Upper lobe of left lung (tissue), 6 donors: ENCODE measurements around the gene ASCL2. TPM values are rescaled to one million over a fixed set of nuclear protein-coding genes. Genes with fewer than 3 reads are reported as not detected.

Experiments
- ATAC-seq, 2 donors: fragments of 200-7000 bp; cut with Tn5 transposase; one replicate each; pipeline ENCODE4 v1.9.1; 2022; ENCODE audit warnings: mild to moderate bottlenecking in 2 of 2, moderate library complexity in 2 of 2; ENCODE audit not compliant: low FRiP score in 2 of 2
- DNase-seq, 2 donors: peaks; one replicate each; pipeline ENCODE4 v3.0.0-alpha.2; 2019 to 2020
- H3K27ac ChIP-seq, 4 donors: fragments of 200-600 bp; sonication (generic); one replicate each; pipeline ENCODE4 v1.5.1; 2016 to 2019
- H3K27me3 ChIP-seq, 4 donors: fragments of 200-600 bp; sonication (generic); one replicate each; pipeline ENCODE4 v1.5.1; 2017 to 2019
- H3K36me3 ChIP-seq, 4 donors: fragments of 200-600 bp; sonication (generic); one replicate each; pipeline ENCODE4 v1.5.1; 2016 to 2019
- H3K4me1 ChIP-seq, 4 donors: fragments of 200-600 bp; sonication (generic); one replicate each; pipeline ENCODE4 v1.5.1; 2018 to 2019
- H3K4me3 ChIP-seq, 4 donors: fragments of 200-600 bp; sonication (generic); one replicate each; pipeline ENCODE4 v1.5.1; 2017 to 2019; ENCODE audit warnings: mild to moderate bottlenecking in 2 of 4, moderate library complexity in 1 of 4
- H3K9me3 ChIP-seq, 4 donors: fragments of 200-600 bp; sonication (generic); one replicate each; pipeline ENCODE4 v1.5.1; 2018 to 2019
- CTCF ChIP-seq, 6 experiments: fragments of 450-650 bp in 4 of 6; fragments of 200-600 bp in 2 of 6; sonication (generic) in 2 of 6; IDR thresholded peaks; one replicate each; pipeline ENCODE4 v1.5.1; 2016 to 2019; ENCODE audit warnings: antibody characterized with exemption in 6 of 6
- EP300 ChIP-seq, 4 donors: sonication (generic); formaldehyde crosslinking; IDR thresholded peaks; one replicate each; pipeline ENCODE4 v1.5.1; 2017; ENCODE audit warnings: antibody characterized with exemption in 4 of 4, control low read depth in 2 of 4
- POLR2A ChIP-seq, 4 donors: fragments of 450-650 bp; IDR thresholded peaks; one replicate each; pipeline ENCODE4 v1.5.1; 2016 to 2017; ENCODE audit warnings: antibody characterized with exemption in 4 of 4, mild to moderate bottlenecking in 2 of 4
- POLR2AphosphoS5 ChIP-seq, 2 donors: sonication (generic); formaldehyde crosslinking; IDR thresholded peaks; one replicate each; pipeline ENCODE4 v1.5.1; 2017; ENCODE audit warnings: antibody characterized with exemption in 2 of 2
- WGBS, 2 donors: methylation state at CpG; one replicate each; pipeline ENCODE4 v1.1.5; 2017 to 2018; 5-methylcytosine and 5-hydroxymethylcytosine counted together
- total RNA-seq, 6 donors: library from RNA; depleted of rRNA in 4 of 6; stranded (reverse); fragments of >200 nt in 4 of 6; gene quantifications; one replicate each; pipeline versions ENCODE4 v1.1.0 to v1.2.1, GENCODE V29; 2016 to 2021
- donor health status: DM: no; HTN: no; CAD: no; lungs with moderate emphysema.
- donor health status: DM: no; HTN: yes; CAD: no; lungs with severe emphysema.

Gene ASCL2
- 1 to 10 TPM in 4 of 6 donors, not detected in 2; 1.4 to 3.4 (median 1.9) TPM for total RNA-seq

- ATAC-seq, result no peak
- peak within 1 kb of the TSS; percentile 69 to 86 (median 80) for H3K27ac ChIP-seq
These were observed at the start of gene ASCL2 for GRCh38 chr11:2270322-2271076. Gene ASCL2, minus strand, starts transcription at chr11:2270588. Its CDS starts 256 bp downstream, at chr11:2270332.

GRCh38 chr11:2319791-2320472 is 49.5 kb upstream of the ASCL2 start:
- H3K9me3 ChIP-seq, result no peaks in the 10 kb centered on the region
- TF ChIP-seq POLR2AphosphoS5 (IDR thresholded peaks at IDR 0.05) (no peak), CTCF (IDR thresholded peaks at IDR 0.05) (no peak), EP300 (IDR thresholded peaks at IDR 0.05) (no peak), POLR2A (IDR thresholded peaks at IDR 0.05) (no peak)
- 80 to 83% methylated on average over 8 to 10 of the region's 10 CpGs for WGBS, 2 donors
- ATAC-seq (no peak), DNase-seq (peak in 1 of 2 donors; percentile 10)
- H3K4me3 ChIP-seq, result no peak overlapping the region
- peaks cover 5 to 10% (median 7%) of the 10 kb centered on the region in 4 donors for H3K4me1 ChIP-seq
- H3K27ac ChIP-seq, result no peak overlapping the region
- H3K36me3 ChIP-seq, result no peaks in the 10 kb centered on the region
- no peaks in the 10 kb centered on the region for H3K27me3 ChIP-seq

More at GRCh38 chr11:2270322-2271076, at the start of gene ASCL2:
- DNase-seq, result no peak
- no peak for TF ChIP-seq POLR2AphosphoS5 (IDR thresholded peaks at IDR 0.05)
- no peak for TF ChIP-seq POLR2A (IDR thresholded peaks at IDR 0.05)
- no peak for TF ChIP-seq CTCF (IDR thresholded peaks at IDR 0.05)
- no peak for TF ChIP-seq EP300 (IDR thresholded peaks at IDR 0.05)
- Histone ChIP-seq H3K4me3 (peak within 1 kb of the TSS; percentile 33 to 69 (median 62)), H3K36me3 (no peaks in the 10 kb centered on the region), H3K4me1 (peaks cover 29 to 42% (median 32%) of the 10 kb centered on the region in 4 donors), H3K9me3 (no peaks in the 10 kb centered on the region), H3K27me3 (peaks cover 0 to 21% (median 9%) of the 10 kb centered on the region in 4 donors)
- WGBS, 2 donors, result 0 to 6% methylated on average over 2 to 66 of the region's 89 CpGs

- Histone ChIP-seq H3K27me3 (no peaks in the 10 kb centered on the region), H3K4me1 (peaks cover 15 to 21% (median 19%) of the 10 kb centered on the region in 4 donors), H3K9me3 (no peaks in the 10 kb centered on the region), H3K36me3 (no peaks in the 10 kb centered on the region), H3K4me3 (no peak overlapping the region), H3K27ac (no peak overlapping the region)
- no peak for TF ChIP-seq EP300 (IDR thresholded peaks at IDR 0.05)
- no peak for TF ChIP-seq POLR2A (IDR thresholded peaks at IDR 0.05)
- TF ChIP-seq CTCF (IDR thresholded peaks at IDR 0.05), result no peak
- no peak for TF ChIP-seq POLR2AphosphoS5 (IDR thresholded peaks at IDR 0.05)
- ATAC-seq (no peak), DNase-seq (peak in 1 of 2 donors; percentile 11)
- WGBS, 2 donors, result 91 to 97% methylated on average over 7 of the region's 7 CpGs
These were observed 48.3 kb upstream of the ASCL2 start for GRCh38 chr11:2318707-2319106.

GRCh38 chr11:2318123-2318522 is 47.7 kb upstream of the ASCL2 start:
- no peaks in the 10 kb centered on the region for H3K27me3 ChIP-seq
- no peaks in the 10 kb centered on the region for H3K36me3 ChIP-seq
- ATAC-seq (no peak), DNase-seq (no peak)
- H3K4me3 ChIP-seq, result no peak overlapping the region
- H3K9me3 ChIP-seq, result no peaks in the 10 kb centered on the region
- no peak for TF ChIP-seq POLR2A (IDR thresholded peaks at IDR 0.05)
- TF ChIP-seq POLR2AphosphoS5 (IDR thresholded peaks at IDR 0.05), result no peak
- TF ChIP-seq CTCF (IDR thresholded peaks at IDR 0.05), result no peak
- TF ChIP-seq EP300 (IDR thresholded peaks at IDR 0.05), result no peak
- H3K27ac ChIP-seq, result no peak overlapping the region
- H3K4me1 ChIP-seq, result peaks cover 15 to 21% (median 20%) of the 10 kb centered on the region in 4 donors
- 91 to 93% methylated on average over 4 of the region's 4 CpGs for WGBS, 2 donors
